Spleen (tissue), 11 donors: ENCODE measurements around the gene SHH. TPM values are rescaled to one million over a fixed set of nuclear protein-coding genes. Genes with fewer than 3 reads are reported as not detected.

Experiments
- DNase-seq: peaks from one replicate; pipeline ENCODE4 v3.0.0-alpha.2; 2020
- H3K27ac ChIP-seq, 8 donors: fragments of 200-600 bp; sonication (generic) in 7 of 8; 1 replicate in 4 of 8; 2 replicates in 4 of 8; pipeline versions ENCODE4 v1.5.0 to v1.8.0; 2016 to 2021; ENCODE audit warnings: inconsistent platforms in 4 of 8, mild to moderate bottlenecking in 4 of 8, moderate library complexity in 1 of 8
- H3K27me3 ChIP-seq, 7 donors: fragments of 200-600 bp; sonication (generic) in 6 of 7; replicated peaks in 1 of 7; 1 replicate in 4 of 7; 2 replicates in 3 of 7; pipeline versions ENCODE4 v1.5.0 to v1.8.0; 2016 to 2021; ENCODE audit warnings: inconsistent platforms in 3 of 7, mild to moderate bottlenecking in 1 of 7
- H3K36me3 ChIP-seq, 6 donors: fragments of 200-600 bp; sonication (generic) in 5 of 6; 1 replicate in 4 of 6; 2 replicates in 2 of 6; pipeline versions ENCODE4 v1.5.0 to v1.8.0; 2016 to 2021; ENCODE audit warnings: inconsistent platforms in 2 of 6
- H3K4me1 ChIP-seq, 6 donors: fragments of 200-600 bp; sonication (generic) in 5 of 6; 1 replicate in 3 of 6; 2 replicates in 3 of 6; pipeline versions ENCODE4 v1.5.0 to v1.8.0; 2016 to 2021; ENCODE audit warnings: inconsistent platforms in 3 of 6
- H3K4me3 ChIP-seq, 8 donors: fragments of 200-600 bp; sonication (generic) in 7 of 8; 1 replicate in 4 of 8; 2 replicates in 4 of 8; pipeline versions ENCODE4 v1.5.0 to v1.8.0; 2016 to 2021; ENCODE audit warnings: inconsistent platforms in 4 of 8, mild to moderate bottlenecking in 4 of 8, moderate library complexity in 2 of 8
- H3K9me3 ChIP-seq, 8 donors: fragments of 200-600 bp; sonication (generic) in 7 of 8; 1 replicate in 4 of 8; 2 replicates in 4 of 8; pipeline versions ENCODE4 v1.5.0 to v1.8.0; 2016 to 2021; ENCODE audit warnings: inconsistent platforms in 4 of 8
- CTCF ChIP-seq, 11 experiments: fragments of 200-600 bp in 7 of 11; fragments of 450-650 bp in 4 of 11; sonication (generic) in 4 of 11; IDR thresholded peaks in 8 of 11; conservative IDR thresholded peaks in 3 of 11; 1 replicate in 7 of 11; 2 replicates in 4 of 11; pipeline versions ENCODE4 v1.4.0 to v1.8.0; 2016 to 2021; ENCODE audit warnings: antibody characterized with exemption in 11 of 11, inconsistent platforms in 4 of 11, mild to moderate bottlenecking in 1 of 11
- POLR2A ChIP-seq, 3 donors: fragments of 450-650 bp; IDR thresholded peaks; one replicate each; pipeline ENCODE4 v1.5.1; 2017; ENCODE audit warnings: antibody characterized with exemption in 3 of 3, mild to moderate bottlenecking in 1 of 3
- POLR2AphosphoS5 ChIP-seq, 3 donors: sonication (generic); formaldehyde crosslinking; IDR thresholded peaks; one replicate each; pipeline ENCODE4 v1.5.1; 2017; ENCODE audit warnings: antibody characterized with exemption in 3 of 3
- WGBS, 5 donors: extraction: QIAGEN DNeasy Blood & Tissue Kit in 3 of 5; methylation state at CpG; one replicate each; pipeline versions ENCODE4 v1.1.5 to v1.1.7; 2013 to 2018; 5-methylcytosine and 5-hydroxymethylcytosine counted together
- intact Hi-C: fragments of 100-400 bp; cut with DNase I; formaldehyde crosslinking; loops from one replicate; pipeline ENCODE4 v1.15.0; 2023; ENCODE audit warnings: low total_unique reads
- polyA plus RNA-seq, 3 donors: library from polyadenylated mRNA; stranded (reverse); fragments of 200-250 nt; gene quantifications; one replicate each; pipeline ENCODE4 v1.2.1, GENCODE V29; 2013
- total RNA-seq, 7 donors: library from RNA; depleted of rRNA in 3 of 7; stranded (reverse); fragments of >200 nt in 3 of 7; fragmentation: NEBNext Ultra II Directional in 4 of 7; extraction: Animal tissue kit (Norgen Biotek cat#: 25700) in 4 of 7; gene quantifications; one replicate each; pipeline versions ENCODE4 v1.1.0 to v1.2.1, GENCODE V29; 2016 to 2021
- donor health status: healthy with polysubstance abuse.
- donor health status: DM: no; HTN: no; CAD: no; lungs with moderate emphysema.
- donor health status: DM: no; HTN: no; CAD: no.
- donor health status: Bipolar disorder and iron deficiency.
- donor health status: healthy.
- donor health status: DM: no; HTN: no; CAD: no.
- donor health status: DM: yes; HTN: yes; CAD: no.

SHH gene
- total and polyA plus RNA-seq, 10 donors = not detected

- H3K27me3 ChIP-seq = peaks cover 0 to 22% (median 0%) of the 10 kb centered on the region in 7 donors
- H3K36me3 ChIP-seq = no peaks in the 10 kb centered on the region
- DNase-seq = peak; percentile 22
- H3K9me3 ChIP-seq = peaks cover 0 to 19% (median 9%) of the 10 kb centered on the region in 8 donors
- H3K4me1 ChIP-seq = peaks cover 0 to 15% (median 8%) of the 10 kb centered on the region in 6 donors
- intact Hi-C loops = no loop called here
- no peak overlapping the region for H3K4me3 ChIP-seq
- TF ChIP-seq POLR2AphosphoS5 (IDR thresholded peaks at IDR 0.05) (no peak), CTCF (IDR thresholded peaks at IDR 0.05 in 8 of 11, conservative IDR thresholded peaks at IDR 0.05 in 3 of 11) (no peak), POLR2A (IDR thresholded peaks at IDR 0.05) (no peak)
- no peak overlapping the region for H3K27ac ChIP-seq
- WGBS, 5 donors = 66 to 85% (median 80%) methylated on average over 3 of the region's 3 CpGs
Measured at GRCh38 chr7:155858521-155859061, 46.3 kb upstream of the SHH start.

- DNase-seq = peak; percentile 13
- peaks cover 0 to 15% (median 8%) of the 10 kb centered on the region in 6 donors for H3K4me1 ChIP-seq
- H3K27ac ChIP-seq = no peak overlapping the region
- TF ChIP-seq CTCF (IDR thresholded peaks at IDR 0.05 in 8 of 11, conservative IDR thresholded peaks at IDR 0.05 in 3 of 11) (no peak), POLR2AphosphoS5 (IDR thresholded peaks at IDR 0.05) (no peak), POLR2A (IDR thresholded peaks at IDR 0.05) (no peak)
- intact Hi-C loops = no loop called here
- peaks cover 0 to 25% (median 0%) of the 10 kb centered on the region in 7 donors for H3K27me3 ChIP-seq
- no peak overlapping the region for H3K4me3 ChIP-seq
- WGBS, 5 donors = 76 to 86% (median 81%) methylated on average over 3 of the region's 3 CpGs
- H3K9me3 ChIP-seq = peaks cover 0 to 19% (median 9%) of the 10 kb centered on the region in 8 donors
- no peaks in the 10 kb centered on the region for H3K36me3 ChIP-seq
Measured at GRCh38 chr7:155857141-155857540, 44.9 kb upstream of the SHH start.

GRCh38 chr7:155856656-155857055, 44.4 kb upstream of the SHH start:
- Histone ChIP-seq H3K27me3 (peaks cover 0 to 29% (median 0%) of the 10 kb centered on the region in 7 donors), H3K27ac (no peak overlapping the region), H3K4me3 (no peak overlapping the region), H3K36me3 (no peaks in the 10 kb centered on the region), H3K4me1 (peaks cover 0 to 15% (median 8%) of the 10 kb centered on the region in 6 donors), H3K9me3 (peaks cover 0 to 19% (median 9%) of the 10 kb centered on the region in 8 donors)
- TF ChIP-seq POLR2AphosphoS5 (IDR thresholded peaks at IDR 0.05) (no peak), CTCF (IDR thresholded peaks at IDR 0.05 in 8 of 11, conservative IDR thresholded peaks at IDR 0.05 in 3 of 11) (no peak), POLR2A (IDR thresholded peaks at IDR 0.05) (no peak)
- peak; percentile 14 for DNase-seq
- 75 to 86% (median 83%) methylated on average over 3 of the region's 3 CpGs for WGBS, 5 donors
- intact Hi-C loops = no loop called here

GRCh38 chr7:155852426-155853301, 40.4 kb upstream of the SHH start:
- peaks cover 0 to 54% (median 0%) of the 10 kb centered on the region in 7 donors for H3K27me3 ChIP-seq
- H3K4me3 ChIP-seq = no peak overlapping the region
- peaks cover 0 to 19% (median 9%) of the 10 kb centered on the region in 8 donors for H3K9me3 ChIP-seq
- intact Hi-C loops = no loop called here
- no peak overlapping the region for H3K27ac ChIP-seq
- DNase-seq = no peak
- no peaks in the 10 kb centered on the region for H3K36me3 ChIP-seq
- H3K4me1 ChIP-seq = no peaks in the 10 kb centered on the region
- no peak for TF ChIP-seq POLR2A (IDR thresholded peaks at IDR 0.05)
- TF ChIP-seq POLR2AphosphoS5 (IDR thresholded peaks at IDR 0.05) = no peak
- no peak for TF ChIP-seq CTCF (IDR thresholded peaks at IDR 0.05 in 8 of 11, conservative IDR thresholded peaks at IDR 0.05 in 3 of 11)
- 84 to 92% (median 86%) methylated on average over 5 of the region's 5 CpGs for WGBS, 5 donors
